CD14-positive monocyte (primary cell): ENCODE measurements around the gene BRINP3. TPM values are rescaled to one million over a fixed set of nuclear protein-coding genes. Genes with fewer than 3 reads are reported as not detected.

Source experiments
- DNase-seq, 3 donors: peaks; one replicate each; pipeline ENCODE4 v3.0.0-alpha.2; 2011 to 2022
- H2AFZ ChIP-seq: 2 replicates; pipeline ENCODE4 v1.6.0; 2012; ENCODE audit warnings: mild to moderate bottlenecking, low read depth, low read length, inconsistent platforms; ENCODE audit not compliant: insufficient read depth, poor library complexity, severe bottlenecking
- H3K27ac ChIP-seq, 2 donors: 1 replicate in 1 of 2; 2 replicates in 1 of 2; pipeline ENCODE4 v1.5.1; 2012 to 2013; ENCODE audit warnings: low read length in 2 of 2, control low read depth in 1 of 2, inconsistent platforms in 1 of 2, low read depth in 1 of 2, mild to moderate bottlenecking in 1 of 2
- H3K27me3 ChIP-seq, 2 donors: one replicate each; pipeline versions ENCODE4 v1.6.0 to v1.6.1; 2011 to 2013; ENCODE audit warnings: low read length in 2 of 2; ENCODE audit not compliant: control insufficient read depth in 2 of 2, insufficient read depth in 2 of 2
- H3K36me3 ChIP-seq, 2 donors: replicated peaks in 1 of 2; 1 replicate in 1 of 2; 2 replicates in 1 of 2; pipeline versions ENCODE4 v1.5.1 to v1.6.1; 2012 to 2013; ENCODE audit warnings: low read length in 2 of 2, control low read depth in 1 of 2, inconsistent platforms in 1 of 2, mild to moderate bottlenecking in 1 of 2; ENCODE audit not compliant: insufficient read depth in 2 of 2, control insufficient read depth in 1 of 2
- H3K4me1 ChIP-seq, 2 donors: 1 replicate in 1 of 2; 2 replicates in 1 of 2; pipeline versions ENCODE4 v1.5.1 to v1.6.1; 2012 to 2013; ENCODE audit warnings: low read length in 2 of 2, control low read depth in 1 of 2, inconsistent platforms in 1 of 2, mild to moderate bottlenecking in 1 of 2, moderate library complexity in 1 of 2; ENCODE audit not compliant: insufficient read depth in 2 of 2, control insufficient read depth in 1 of 2
- H3K4me2 ChIP-seq: replicated peaks from 2 replicates; pipeline ENCODE3; 2012; ENCODE audit warnings: low read length, moderate library complexity, mild to moderate bottlenecking; ENCODE audit not compliant: poor library complexity, severe bottlenecking; ENCODE audit errors: extremely low read depth
- H3K4me3 ChIP-seq, 3 experiments: fragments of 200-600 bp in 1 of 3; sonication (generic) in 1 of 3; replicated peaks in 1 of 3; 1 replicate in 2 of 3; 2 replicates in 1 of 3; pipeline ENCODE4 v1.5.1; 2011 to 2013; ENCODE audit warnings: low read length in 3 of 3, mild to moderate bottlenecking in 3 of 3, control low read depth in 2 of 3, low read depth in 2 of 3, inconsistent platforms in 1 of 3, moderate library complexity in 1 of 3
- H3K79me2 ChIP-seq: 2 replicates; pipeline ENCODE4 v1.6.0; 2012; ENCODE audit warnings: mild to moderate bottlenecking, control low read depth, inconsistent platforms, low read length, moderate library complexity; ENCODE audit not compliant: insufficient read depth
- H3K9ac ChIP-seq: 2 replicates; pipeline ENCODE4 v1.6.0; 2017; ENCODE audit warnings: low read length, mild to moderate bottlenecking; ENCODE audit not compliant: insufficient read depth, poor library complexity, severe bottlenecking
- H3K9me3 ChIP-seq, 2 donors: replicated peaks in 1 of 2; 1 replicate in 1 of 2; 2 replicates in 1 of 2; pipeline versions ENCODE4 v1.5.1 to v1.6.1; 2012 to 2013; ENCODE audit warnings: low read length in 2 of 2, control low read depth in 1 of 2; ENCODE audit not compliant: control insufficient read depth in 1 of 2, insufficient read depth in 1 of 2
- H4K20me1 ChIP-seq: 2 replicates; pipeline ENCODE4 v1.6.0; 2012; ENCODE audit warnings: mild to moderate bottlenecking, low read length, control low read depth, moderate library complexity; ENCODE audit not compliant: insufficient read depth
- H3K27ac Mint-ChIP-seq, 7 donors: one replicate each; pipeline ENCODE4 v1.8.0; 2020; ENCODE audit warnings: mild to moderate bottlenecking in 7 of 7, mixed read lengths in 7 of 7, moderate library complexity in 6 of 7, inconsistent platforms in 2 of 7
- H3K27me3 Mint-ChIP-seq, 3 donors: one replicate each; pipeline ENCODE4 v1.8.0; 2021 to 2022; ENCODE audit warnings: low read depth in 3 of 3, mild to moderate bottlenecking in 3 of 3, mixed read lengths in 3 of 3, moderate library complexity in 3 of 3, inconsistent platforms in 1 of 3
- H3K36me3 Mint-ChIP-seq, 2 donors: one replicate each; pipeline ENCODE4 v1.8.0; 2020; ENCODE audit warnings: mixed read lengths in 2 of 2, inconsistent platforms in 1 of 2, mild to moderate bottlenecking in 1 of 2
- H3K4me1 Mint-ChIP-seq: one replicate; pipeline ENCODE4 v1.8.0; 2020; ENCODE audit warnings: mild to moderate bottlenecking, mixed read lengths
- H3K4me3 Mint-ChIP-seq, 2 donors: one replicate each; pipeline ENCODE4 v1.8.0; 2020; ENCODE audit warnings: mild to moderate bottlenecking in 2 of 2, mixed read lengths in 2 of 2, moderate library complexity in 1 of 2
- H3K9me3 Mint-ChIP-seq, 7 donors: one replicate each; pipeline ENCODE4 v1.8.0; 2020 to 2022; ENCODE audit warnings: mixed read lengths in 7 of 7, mild to moderate bottlenecking in 6 of 7, moderate library complexity in 6 of 7, inconsistent platforms in 2 of 7
- WGBS: methylation state at CpG from one replicate; pipeline ENCODE4 v1.1.5; 2013; ENCODE audit warnings: missing lambda C conversion rate; ENCODE audit not compliant: insufficient coverage; 5-methylcytosine and 5-hydroxymethylcytosine counted together
- intact Hi-C, 2 donors: fragments of 100-400 bp; cut with micrococcal nuclease; formaldehyde crosslinking; loops; one replicate each; pipeline versions ENCODE4 v1.15.0 to v1.15.1; 2023
- polyA plus RNA-seq, 3 donors: library from polyadenylated mRNA; depleted of rRNA in 1 of 3; unstranded in 2 of 3; stranded (reverse) in 1 of 3; fragments of 300-500 nt in 2 of 3; fragments of >200 nt in 1 of 3; fragmentation: Illumina TruSeq in 2 of 3; gene quantifications; 1 replicate in 2 of 3; 2 replicates in 1 of 3; pipeline ENCODE4 v1.2.3, GENCODE V29; 2012 to 2021
- TF ChIP-seq, protein P1 (sequence below): fragments of 200-600 bp; IDR thresholded peaks from one replicate; pipeline ENCODE4 v1.8.0; 2022; ENCODE audit warnings: antibody characterized with exemption, mild to moderate bottlenecking

BRINP3 gene
- polyA plus RNA-seq, 3 donors: not detected

DNA sequence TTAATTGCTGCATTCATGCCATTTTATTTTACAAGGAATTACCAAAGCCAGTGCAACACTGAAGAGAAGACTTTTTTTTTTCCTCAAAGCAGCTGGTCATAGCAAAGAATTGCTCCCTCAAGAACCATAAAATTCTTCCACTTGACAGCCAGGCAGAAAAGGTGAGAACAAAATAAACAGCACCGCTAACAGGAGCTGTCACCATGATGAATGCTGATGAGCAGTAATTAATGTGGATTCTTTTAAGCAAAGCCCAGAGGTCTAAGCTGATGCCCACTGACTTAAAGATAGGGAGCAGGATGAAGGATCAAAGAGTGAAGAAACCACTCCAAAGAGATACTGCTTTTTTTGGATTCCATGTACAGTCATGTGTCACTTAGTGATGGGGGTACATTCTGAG is 428.4 kb downstream of the BRINP3 start:
- Histone ChIP-seq H4K20me1 (no peaks in the 10 kb centered on the region), H3K79me2 (no peaks in the 10 kb centered on the region), H3K4me2 (no peak overlapping the region), H3K4me1 (no peaks in the 10 kb centered on the region), H3K9me3 (no peaks in the 10 kb centered on the region), H2AFZ (no peak overlapping the region), H3K9ac (no peak overlapping the region), H3K36me3 (no peaks in the 10 kb centered on the region), H3K4me3 (no peak overlapping the region), H3K27me3 (no peaks in the 10 kb centered on the region), H3K27ac (no peak overlapping the region)
- H3K27me3 Mint-ChIP-seq: no peaks in the 10 kb centered on the region
- no peaks in the 10 kb centered on the region for H3K36me3 Mint-ChIP-seq
- H3K9me3 Mint-ChIP-seq: peaks cover 0 to 2% (median 0%) of the 10 kb centered on the region in 7 donors
- no peaks in the 10 kb centered on the region for H3K4me1 Mint-ChIP-seq
- 50% methylated on average over 1 of the region's 1 CpG for WGBS
- no peak overlapping the region for H3K27ac Mint-ChIP-seq
- DNase-seq: no peak
- intact Hi-C loops: no loop called here
- TF ChIP-seq, protein P1, sequence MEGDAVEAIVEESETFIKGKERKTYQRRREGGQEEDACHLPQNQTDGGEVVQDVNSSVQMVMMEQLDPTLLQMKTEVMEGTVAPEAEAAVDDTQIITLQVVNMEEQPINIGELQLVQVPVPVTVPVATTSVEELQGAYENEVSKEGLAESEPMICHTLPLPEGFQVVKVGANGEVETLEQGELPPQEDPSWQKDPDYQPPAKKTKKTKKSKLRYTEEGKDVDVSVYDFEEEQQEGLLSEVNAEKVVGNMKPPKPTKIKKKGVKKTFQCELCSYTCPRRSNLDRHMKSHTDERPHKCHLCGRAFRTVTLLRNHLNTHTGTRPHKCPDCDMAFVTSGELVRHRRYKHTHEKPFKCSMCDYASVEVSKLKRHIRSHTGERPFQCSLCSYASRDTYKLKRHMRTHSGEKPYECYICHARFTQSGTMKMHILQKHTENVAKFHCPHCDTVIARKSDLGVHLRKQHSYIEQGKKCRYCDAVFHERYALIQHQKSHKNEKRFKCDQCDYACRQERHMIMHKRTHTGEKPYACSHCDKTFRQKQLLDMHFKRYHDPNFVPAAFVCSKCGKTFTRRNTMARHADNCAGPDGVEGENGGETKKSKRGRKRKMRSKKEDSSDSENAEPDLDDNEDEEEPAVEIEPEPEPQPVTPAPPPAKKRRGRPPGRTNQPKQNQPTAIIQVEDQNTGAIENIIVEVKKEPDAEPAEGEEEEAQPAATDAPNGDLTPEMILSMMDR: no peak
- H3K4me3 Mint-ChIP-seq: no peak overlapping the region
